ENCODE results near the gene PLA2G7.

- TF ChIP-seq EZH2 (IDR thresholded peaks at IDR 0.05; ENCODE audit: borderline replicate concordance, low read length) (no peak), CTCF (conservative IDR thresholded peaks at IDR 0.05 in 1 of 2, IDR thresholded peaks at IDR 0.05 in 1 of 2; ENCODE audit: extremely low read depth in 1 of 2, insufficient read depth in 1 of 2, low read depth in 1 of 2, low read length in 2 of 2) (no peak)
These were observed 41.0 kb upstream of the PLA2G7 start for GRCh38 chr6:46776070-46776712.
